DMS114 treated with DMSO at 0.1 percent for 48 hours (cell line): Measurements from ENCODE around the gene BTNL3.
"Not testable (repeated sequence)": the region's sequence is repeated elsewhere in the genome, so short reads cannot be mapped to it uniquely, and the experiment has no call there.

ENCODE experiments used
- DNase-seq: peaks from one replicate; lab custom pipeline; 2025; ENCODE audit not compliant: unreplicated experiment; lab: John Stamatoyannopoulos, UW

BTNL3 gene, protein sequence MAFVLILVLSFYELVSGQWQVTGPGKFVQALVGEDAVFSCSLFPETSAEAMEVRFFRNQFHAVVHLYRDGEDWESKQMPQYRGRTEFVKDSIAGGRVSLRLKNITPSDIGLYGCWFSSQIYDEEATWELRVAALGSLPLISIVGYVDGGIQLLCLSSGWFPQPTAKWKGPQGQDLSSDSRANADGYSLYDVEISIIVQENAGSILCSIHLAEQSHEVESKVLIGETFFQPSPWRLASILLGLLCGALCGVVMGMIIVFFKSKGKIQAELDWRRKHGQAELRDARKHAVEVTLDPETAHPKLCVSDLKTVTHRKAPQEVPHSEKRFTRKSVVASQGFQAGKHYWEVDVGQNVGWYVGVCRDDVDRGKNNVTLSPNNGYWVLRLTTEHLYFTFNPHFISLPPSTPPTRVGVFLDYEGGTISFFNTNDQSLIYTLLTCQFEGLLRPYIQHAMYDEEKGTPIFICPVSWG

DNA sequence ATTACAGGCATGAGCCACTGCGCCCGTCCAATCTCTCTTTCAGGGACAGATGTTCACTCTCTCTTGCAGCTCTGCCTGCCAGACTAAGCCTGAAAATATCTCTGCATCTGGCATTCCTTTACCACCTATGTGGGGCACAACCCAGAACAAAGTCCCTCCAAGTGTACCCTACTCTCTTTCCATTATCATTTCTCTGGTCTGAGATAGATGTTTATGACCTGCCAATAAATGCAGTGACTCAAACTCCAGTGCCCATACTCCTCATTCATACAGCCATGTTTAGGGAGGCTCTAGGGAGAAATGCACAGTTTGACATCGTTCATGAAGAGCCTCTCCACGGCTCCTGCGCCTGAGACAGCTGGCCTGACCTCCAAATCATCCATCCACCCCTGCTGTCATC lies at the start of gene BTNL3:
Gene BTNL3, plus strand, starts transcription at position 255 of the 400 bp plus-strand sequence. CDS start 183 bp downstream, outside the sequence.
- no peak for DNase-seq

DNA sequence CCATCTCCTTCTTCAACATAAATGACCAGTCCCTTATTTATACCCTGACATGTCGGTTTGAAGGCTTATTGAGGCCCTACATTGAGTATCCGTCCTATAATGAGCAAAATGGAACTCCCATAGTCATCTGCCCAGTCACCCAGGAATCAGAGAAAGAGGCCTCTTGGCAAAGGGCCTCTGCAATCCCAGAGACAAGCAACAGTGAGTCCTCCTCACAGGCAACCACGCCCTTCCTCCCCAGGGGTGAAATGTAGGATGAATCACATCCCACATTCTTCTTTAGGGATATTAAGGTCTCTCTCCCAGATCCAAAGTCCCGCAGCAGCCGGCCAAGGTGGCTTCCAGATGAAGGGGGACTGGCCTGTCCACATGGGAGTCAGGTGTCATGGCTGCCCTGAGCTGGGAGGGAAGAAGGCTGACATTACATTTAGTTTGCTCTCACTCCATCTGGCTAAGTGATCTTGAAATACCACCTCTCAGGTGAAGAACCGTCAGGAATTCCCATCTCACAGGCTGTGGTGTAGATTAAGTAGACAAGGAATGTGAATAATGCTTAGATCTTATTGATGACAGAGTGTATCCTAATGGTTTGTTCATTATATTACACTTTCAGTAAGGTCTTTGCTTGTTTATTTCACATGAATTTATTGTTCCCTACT lies 38.2 kb upstream of the BTNL3 start:
- no peak for DNase-seq

DNA sequence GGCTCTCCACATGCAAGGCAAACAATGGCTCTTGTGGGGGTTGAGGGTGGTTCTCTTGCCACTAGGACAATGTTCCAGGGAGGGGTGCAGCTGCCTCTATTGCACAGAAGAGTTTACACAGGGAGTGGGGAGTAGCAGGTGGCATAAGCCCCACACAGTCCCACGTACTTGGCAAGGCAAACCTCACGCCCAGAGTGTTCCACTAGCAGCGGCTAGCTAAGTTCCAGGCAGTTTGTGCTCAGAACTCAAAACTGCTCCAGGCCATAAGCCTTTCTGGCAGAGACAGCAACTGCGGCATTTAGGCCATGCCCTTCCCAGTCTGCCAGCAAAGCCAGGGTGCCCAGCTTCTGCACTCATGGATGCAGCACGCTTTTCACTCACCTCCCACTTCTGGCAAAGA lies 29.0 kb upstream of the BTNL3 start:
- no peak for DNase-seq

DNA sequence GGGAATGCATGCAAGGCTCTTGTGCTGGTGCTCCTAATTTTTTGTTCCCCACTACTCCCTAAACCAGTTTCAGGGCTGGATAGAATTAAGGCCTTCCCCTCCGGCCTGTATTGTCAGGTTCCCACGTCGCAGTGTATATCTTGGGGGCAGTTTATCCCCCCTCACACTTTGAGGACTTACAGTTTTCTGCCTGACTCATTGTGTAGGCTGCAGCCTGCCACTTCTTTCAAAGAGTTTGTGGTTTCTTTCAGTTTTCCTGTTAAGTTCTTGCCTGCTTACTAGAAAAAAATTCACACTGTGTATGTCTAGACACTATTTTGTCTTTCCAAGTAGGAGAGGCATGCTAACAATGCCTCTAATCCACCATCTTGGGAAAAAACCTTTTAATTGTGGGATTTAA lies 28.4 kb upstream of the BTNL3 start:
- DNase-seq, result no peak

DNA sequence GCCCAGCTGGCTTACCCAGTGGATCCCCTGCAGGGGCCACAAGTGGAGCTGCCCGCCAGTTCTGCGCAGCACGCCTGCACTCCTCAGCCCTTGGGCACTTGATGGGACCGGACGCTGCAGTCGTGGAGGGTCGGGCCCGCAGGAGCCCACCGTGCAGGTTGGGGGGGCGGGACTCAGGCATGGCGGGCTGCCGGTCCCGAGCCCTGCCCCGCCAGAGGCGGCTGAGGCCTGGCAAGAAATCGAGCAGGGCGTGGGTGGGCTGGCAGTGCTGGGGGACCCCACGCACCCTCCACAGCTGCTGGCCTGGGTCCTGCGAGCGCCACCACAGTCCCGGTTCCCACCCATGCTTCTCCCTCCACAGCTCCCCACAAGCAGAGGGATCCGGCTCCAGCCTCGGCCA lies 19.2 kb upstream of the BTNL3 start:
- DNase-seq, result no peak

DNA sequence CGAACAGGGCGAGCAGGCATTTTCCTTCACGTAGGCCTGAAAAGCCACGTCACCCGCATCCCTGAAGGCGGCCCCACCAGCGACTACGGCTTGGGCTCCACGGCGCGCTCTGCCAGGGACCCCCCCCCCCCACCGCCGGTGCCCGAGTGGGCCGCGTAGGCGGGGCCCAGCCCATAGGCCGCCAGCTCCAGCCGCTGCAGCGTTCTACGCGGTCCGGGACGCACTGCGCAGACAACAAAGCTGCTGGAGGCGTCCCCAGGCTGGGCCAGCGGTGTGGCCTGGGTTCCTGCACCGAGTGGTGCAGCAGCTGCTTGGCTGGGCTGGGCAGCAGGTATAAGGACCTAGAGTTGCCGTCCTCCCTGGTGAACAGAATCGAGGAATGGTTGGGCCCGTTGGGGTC lies 18.3 kb upstream of the BTNL3 start:
- DNase-seq, result no peak

DNA sequence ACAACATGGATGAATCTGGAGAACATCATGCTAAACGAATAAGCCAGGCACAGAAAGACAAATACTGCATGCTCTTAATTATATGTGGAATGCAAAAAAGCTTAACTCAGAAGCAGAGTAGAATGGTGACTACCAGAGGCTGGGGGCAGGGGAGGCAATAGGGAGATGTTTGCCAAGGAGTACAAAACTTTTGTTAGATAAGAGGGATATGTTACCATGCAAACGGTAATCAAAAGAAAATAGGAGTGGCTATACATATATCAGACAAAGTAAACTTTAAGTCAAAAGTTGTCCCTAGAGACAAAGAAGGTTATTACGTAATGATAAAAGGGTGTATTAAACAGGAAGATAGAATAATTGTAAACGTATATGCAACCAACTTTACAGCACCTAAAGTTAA lies 17.8 kb upstream of the BTNL3 start:
- DNase-seq, result no peak

DNA sequence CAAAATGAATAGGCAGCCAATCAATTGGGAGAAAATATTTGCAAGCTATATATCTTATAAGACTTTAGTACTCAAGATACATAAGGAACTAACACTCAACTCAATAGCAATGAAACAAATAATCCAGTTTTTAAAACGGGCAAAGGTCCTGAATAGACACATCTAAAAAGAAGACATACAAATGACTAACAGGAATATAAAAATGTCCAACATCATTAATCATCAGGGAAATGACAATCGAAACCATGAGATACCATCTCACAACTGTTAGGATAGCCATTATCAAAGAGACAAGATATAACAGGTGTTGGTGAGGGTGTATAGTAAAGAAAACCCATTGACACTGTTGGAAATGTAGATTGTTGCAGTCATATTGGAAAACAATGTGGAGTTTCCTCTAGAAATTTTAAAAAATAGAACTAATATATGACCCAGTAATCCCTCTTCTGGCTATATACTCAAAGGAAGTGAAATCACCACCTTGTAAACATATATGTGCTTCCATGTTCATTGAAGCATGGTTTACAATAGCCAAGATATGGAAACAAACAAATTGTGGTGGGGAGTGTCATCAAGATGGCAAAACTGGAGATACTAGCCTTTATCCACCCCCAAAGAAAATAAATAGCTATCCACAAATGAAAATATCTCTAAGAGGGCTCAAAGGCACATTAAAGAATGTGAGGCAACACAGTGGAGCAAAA lies 13.9 kb upstream of the BTNL3 start:
- no peak for DNase-seq

DNA sequence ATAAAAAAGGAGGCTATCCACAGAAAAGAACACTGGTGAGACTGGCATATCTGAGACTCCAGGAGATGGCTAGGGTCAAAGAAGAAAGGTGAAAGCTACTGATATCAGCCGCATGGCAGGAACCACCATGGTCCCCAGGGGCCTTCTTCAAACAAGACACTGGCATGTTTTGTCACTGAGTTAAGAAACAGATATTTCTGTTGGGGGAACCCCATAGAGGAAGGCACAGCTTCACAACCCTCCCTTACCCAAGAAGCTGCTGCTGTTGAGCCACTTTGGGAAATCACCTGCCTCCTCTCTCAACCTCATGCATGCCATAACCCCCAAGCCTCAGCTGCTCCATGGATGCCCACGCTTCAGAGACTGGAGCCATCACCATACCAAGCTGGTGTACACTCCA lies 13.3 kb upstream of the BTNL3 start:
- DNase-seq, result no peak

DNA sequence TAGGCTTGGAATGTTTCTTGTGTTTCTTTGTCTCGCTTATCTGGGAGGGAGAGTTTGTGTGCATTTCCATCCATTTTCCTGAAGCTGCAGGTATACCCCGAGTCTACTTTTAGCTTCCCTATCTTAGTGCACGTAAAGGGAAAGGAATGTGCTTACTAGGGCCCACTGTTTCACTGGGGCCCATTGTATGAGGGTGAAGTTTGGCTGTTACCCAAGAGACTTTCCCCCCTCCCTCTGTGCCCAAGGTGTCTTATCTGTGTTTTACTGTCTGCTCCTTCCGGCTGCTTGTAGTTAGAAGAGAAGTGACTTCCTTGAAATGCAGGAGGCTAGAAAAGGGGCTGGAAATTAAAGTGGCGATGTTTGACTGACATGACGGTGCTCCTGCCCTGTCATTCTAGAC lies 12.1 kb upstream of the BTNL3 start:
- DNase-seq, result no peak

DNA sequence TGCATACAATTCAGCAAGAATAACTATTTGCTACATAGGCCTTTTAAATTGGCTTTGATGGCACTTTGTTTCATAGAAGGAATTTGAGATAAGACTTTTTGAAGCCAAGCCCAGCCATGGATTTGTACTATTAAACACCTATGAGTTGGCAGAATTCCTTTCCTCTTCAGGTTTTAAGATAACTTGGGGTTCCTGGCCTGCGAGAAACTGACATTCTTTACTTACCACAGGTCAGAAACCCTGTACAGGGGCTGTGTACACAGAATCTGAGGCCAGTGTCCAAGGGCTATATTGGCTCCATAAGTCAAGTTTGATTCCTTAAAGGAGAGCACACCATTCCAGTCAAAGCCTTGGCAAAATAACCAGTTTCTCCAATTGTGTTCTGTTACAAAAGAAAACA lies 10.8 kb upstream of the BTNL3 start:
- no peak for DNase-seq

DNA sequence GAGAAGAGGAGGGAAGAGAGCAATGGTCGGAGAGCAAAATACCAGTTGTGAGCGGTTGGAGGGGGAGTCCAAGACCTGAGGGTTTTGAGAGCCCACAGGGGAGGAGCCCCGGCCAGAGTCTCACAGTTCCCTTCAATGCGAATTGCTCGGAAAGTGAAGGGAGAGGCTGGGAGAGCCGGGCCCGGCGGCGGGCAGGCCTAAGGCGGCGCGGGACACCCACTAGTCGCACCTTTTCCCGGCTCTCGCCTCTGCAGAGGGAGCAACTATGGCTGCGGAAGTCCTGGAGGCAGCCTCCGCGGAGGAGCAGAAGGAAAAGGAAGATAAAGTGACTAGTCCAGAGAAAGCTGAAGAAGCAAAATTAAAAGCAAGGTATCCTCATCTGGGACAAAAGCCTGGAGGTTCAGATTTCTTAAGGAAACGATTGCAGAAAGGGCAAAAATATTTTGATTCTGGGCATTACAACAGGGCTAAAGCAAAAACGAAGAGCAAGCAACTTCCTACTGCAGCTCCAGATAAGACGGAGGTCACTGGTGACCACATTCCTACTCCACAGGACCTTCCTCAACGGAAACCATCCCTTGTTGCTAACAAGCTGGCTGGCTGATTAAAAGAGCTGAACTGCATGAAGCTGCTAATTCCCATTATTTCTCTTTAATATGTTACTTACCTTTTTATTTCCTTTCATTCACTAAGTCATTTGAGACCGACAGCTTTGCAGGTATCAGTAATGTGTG lies 6.5 kb upstream of the BTNL3 start:
- no peak for DNase-seq

DNA sequence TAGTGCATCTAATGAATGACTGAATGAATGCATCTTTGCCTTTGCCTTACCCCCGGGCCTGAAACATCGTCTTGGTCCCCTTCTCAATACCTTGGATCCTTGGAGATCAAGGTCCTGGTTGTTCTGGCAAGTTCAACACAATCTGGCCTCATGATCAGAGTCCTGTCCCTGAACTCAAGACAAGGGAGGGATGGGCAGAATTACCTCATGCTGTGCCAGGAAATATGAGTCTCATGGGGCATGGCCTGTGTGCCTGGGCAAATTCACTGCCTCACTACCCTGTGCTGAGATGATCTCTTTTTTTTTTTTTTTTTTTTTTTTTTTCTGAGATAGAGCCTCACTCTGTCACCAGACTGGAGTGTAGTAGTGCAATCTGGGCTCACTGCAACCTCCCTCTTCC lies 630 bp upstream of the BTNL3 start:
- DNase-seq, result no peak

DNA sequence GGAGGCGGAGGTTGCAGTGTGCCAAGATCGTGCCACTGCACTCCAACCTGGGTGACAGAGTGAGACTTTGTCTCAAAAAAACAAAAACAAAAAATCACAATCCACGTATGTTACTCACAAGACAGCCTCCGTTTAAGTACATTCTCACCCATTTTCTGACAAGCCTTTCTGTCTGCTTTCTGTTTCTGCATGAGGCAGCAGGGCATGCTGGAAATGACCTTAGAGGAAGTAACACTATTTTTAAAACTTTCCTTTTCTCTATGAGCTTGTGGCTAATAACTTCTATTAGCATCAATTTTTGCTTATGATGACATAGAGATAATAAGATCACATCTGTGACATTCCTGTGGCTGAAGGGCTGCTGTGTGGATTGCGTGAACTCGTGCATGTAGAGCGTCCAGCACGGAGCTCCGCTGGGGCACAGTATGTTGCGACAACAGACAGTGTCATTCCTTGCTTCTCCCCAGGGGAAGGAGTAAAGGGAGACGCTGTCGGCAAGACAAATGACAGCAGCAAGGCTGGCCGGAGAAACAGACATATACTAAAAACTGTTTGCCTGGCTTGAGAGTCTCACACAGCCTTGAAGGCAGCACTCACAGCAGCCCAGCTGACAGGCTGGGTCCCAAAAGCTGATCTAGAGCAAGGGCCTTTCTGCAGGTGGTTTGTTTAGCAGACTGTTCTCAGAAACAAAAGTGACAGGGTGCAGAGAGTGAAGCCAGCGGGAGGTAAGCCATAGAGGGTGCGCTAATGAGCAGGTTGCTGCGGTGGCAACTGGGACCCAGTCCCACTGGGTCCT lies 1.6 kb downstream of the BTNL3 start:
- no peak for DNase-seq

DNA sequence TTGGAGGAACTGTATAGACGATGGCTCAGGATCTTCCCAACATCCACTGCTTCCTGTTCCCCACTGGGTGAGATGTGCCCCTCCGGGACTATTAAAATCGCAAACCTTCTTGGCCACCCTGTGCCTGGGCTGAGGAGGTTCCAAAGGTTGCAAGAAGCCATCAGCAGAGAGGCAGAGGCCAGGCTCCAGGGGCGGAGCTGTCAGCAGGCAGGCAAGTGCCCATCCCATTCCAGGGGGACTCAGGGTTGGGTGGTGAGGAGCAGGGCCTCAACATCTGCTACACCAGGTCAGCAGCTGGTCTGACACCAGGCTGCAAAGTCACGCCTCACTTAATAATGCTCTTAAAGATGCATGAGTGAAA lies 2.2 kb downstream of the BTNL3 start:
- DNase-seq, result no peak

DNA sequence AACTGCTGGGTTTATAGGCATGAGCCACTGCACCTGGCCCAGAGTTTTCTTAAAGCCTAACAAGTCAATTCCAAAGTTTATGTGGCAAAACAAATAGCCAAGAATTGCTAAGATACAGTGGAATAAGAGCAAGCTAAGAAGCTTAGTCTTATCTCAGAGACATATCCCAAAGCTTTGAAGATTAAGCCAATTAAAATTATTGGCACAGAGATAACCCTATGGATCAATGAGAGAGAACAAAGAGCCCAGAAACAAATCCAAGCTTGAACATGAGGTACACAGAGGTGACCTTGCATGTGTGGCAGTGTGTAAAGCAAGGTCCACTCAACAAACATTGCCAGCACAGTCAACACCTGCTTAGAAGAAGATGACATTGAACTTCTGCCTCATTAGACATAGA lies 13.3 kb downstream of the BTNL3 start:
- DNase-seq, result no peak

DNA sequence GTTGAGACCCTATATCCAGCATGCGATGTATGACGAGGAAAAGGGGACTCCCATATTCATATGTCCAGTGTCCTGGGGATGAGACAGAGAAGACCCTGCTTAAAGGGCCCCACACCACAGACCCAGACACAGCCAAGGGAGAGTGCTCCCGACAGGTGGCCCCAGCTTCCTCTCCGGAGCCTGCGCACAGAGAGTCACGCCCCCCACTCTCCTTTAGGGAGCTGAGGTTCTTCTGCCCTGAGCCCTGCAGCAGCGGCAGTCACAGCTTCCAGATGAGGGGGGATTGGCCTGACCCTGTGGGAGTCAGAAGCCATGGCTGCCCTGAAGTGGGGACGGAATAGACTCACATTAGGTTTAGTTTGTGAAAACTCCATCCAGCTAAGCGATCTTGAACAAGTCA lies 17.1 kb downstream of the BTNL3 start:
- no peak for DNase-seq

DNA sequence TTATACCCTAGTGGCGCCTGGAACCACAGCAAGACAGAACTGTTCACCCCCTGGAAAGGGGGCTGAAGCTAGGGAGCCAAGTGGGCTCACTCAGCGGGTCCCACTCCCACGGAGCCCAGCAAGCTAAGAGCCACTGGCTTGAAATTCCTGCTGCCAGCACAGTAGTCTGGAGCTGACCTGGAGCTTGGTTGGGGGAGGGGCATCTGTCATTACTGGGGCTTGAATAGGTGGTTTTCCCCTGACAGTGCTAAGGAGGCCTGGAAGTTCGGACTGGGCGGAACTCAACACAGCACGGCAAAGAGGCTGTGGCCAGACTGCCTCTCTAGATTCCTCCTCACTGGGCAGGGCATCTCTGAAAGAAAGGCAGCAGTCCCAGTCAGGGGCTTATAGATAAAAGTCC lies 19.5 kb downstream of the BTNL3 start:
- DNase-seq, result no peak

DNA sequence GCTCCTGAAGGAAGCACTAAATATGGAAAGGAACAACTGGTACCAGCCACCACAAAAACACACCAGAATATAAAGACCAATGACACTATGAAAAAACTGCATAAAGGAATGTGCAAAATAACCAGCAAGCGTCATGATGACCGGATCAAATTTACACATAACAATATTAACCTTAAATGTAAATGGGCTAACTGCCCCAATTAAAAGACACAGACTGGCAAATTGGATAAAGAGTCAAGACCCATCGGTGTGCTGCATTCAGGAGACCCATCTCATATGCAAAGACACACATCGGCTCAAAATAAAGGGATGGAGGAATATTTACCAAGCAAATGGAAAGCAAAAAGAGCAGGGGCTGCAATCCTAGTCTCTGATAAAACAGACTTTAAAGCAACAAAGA lies 21.4 kb downstream of the BTNL3 start:
- not testable (repeated sequence) for DNase-seq

DNA sequence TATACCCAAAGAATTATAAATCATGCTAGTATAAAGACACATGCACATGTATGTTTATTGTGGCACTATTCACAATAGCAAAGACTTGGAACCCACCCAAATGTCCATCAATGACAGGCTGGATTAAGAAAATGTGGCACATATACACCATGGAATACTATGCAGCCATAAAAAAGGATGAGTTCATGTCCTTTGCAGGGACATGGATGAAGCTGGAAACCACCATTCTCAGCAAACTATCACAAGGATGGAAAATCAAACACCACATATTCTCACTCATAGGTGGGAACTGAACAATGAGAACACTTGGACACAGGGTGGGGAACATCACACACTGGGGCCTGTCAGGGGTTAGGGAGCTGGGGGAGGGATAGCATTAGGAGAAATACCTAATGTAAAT lies 26.0 kb downstream of the BTNL3 start:
- not testable (repeated sequence) for DNase-seq

DNA sequence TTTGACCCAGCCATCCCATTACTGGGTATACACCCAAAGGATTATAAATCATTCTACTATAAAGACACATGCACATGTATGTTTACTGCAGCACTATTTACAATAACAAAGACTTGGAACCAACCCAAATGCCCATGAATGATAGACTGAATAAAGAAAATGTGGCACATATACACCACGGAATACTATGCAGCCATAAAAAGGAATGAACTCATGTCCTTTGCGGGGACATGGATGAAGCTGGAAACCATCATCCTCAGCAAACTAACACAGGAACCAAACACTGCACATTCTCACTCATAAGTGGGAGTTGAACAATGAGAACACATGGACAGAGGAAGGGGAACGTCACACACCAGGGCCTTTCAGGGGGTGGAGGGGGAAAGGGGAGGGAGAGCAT lies 28.8 kb downstream of the BTNL3 start:
- DNase-seq, result not testable (repeated sequence)
